Measurements from ENCODE around the gene LYPD6B. TPM values are rescaled to one million over a fixed set of nuclear protein-coding genes. Genes with fewer than 3 reads are reported as not detected.

LYPD6B gene
- total and polyA plus RNA-seq, 2 donors (not counting 1 experiment from before 2014, with no cell fraction given): 1.5 to 2.7 TPM

DNA sequence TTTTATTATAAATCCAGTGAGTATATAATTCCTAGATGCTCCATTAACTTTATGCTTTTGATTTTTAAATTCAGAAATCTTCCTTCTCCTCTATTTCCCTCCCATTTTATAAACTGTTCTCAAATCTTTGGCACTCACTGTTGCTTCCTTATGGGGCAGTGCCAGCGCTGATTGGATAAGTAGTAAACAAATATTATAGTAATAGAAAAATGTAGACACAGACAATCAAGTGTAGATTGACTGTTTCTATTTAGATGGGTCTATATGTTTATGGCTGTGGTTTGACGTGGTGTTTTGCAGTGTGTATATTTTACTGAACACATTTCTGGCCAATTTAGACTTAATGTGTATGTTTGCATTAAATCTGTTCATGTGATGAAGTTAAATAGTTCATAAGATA, 36.6 kb downstream of the LYPD6B start:
- intact Hi-C loops (cut with micrococcal nuclease): no loop called here
- no peaks in the 10 kb centered on the region for H3K4me1 ChIP-seq (ENCODE audit: control insufficient read depth in 2 of 2, insufficient read depth in 2 of 2, low read length in 2 of 2)
- no CpG with 5 or more reads among the region's 2 CpGs for WGBS (ENCODE audit: insufficient coverage)
- no peak overlapping the region for H3K4me3 Mint-ChIP-seq
- peaks cover 0 to 8% (median 2%) of the 10 kb centered on the region in 4 experiments for H3K27me3 ChIP-seq (replicated peaks in 1 of 4; ENCODE audit: control extremely low read depth in 1 of 4, control insufficient read depth in 3 of 4, insufficient read depth in 4 of 4, low read length in 3 of 4)
- no peak overlapping the region for H2AFZ ChIP-seq (ENCODE audit: insufficient read depth, low read depth, low read length, poor library complexity, severe bottlenecking)
- H3K4me3 ChIP-seq (ENCODE audit: control extremely low read depth in 1 of 5, extremely low read depth in 1 of 5, insufficient read depth in 1 of 5, low read depth in 2 of 5, low read length in 4 of 5): no peak overlapping the region
- ATAC-seq (ENCODE audit: low read depth): no peak
- no peak overlapping the region for H3K4me2 ChIP-seq (replicated peaks; ENCODE audit: low read depth, low read length, poor library complexity, severe bottlenecking)
- no peak overlapping the region for H3K27ac ChIP-seq (ENCODE audit: low read length in 2 of 2)
- H3K27me3 Mint-ChIP-seq: peaks cover 13% of the 10 kb centered on the region
- no peak for DNase-seq
- H3K4me1 Mint-ChIP-seq: no peaks in the 10 kb centered on the region
- no peak overlapping the region for H3K9ac ChIP-seq (ENCODE audit: low read length)
- no peaks in the 10 kb centered on the region for H3K9me3 ChIP-seq (ENCODE audit: control extremely low read depth in 1 of 3, control insufficient read depth in 2 of 3, insufficient read depth in 1 of 3, low read length in 2 of 3)
- H3K27ac Mint-ChIP-seq: no peak overlapping the region
- H3K9me3 Mint-ChIP-seq (ENCODE audit: insufficient read depth): no peaks in the 10 kb centered on the region
- no peaks in the 10 kb centered on the region for H3K79me2 ChIP-seq (ENCODE audit: control insufficient read depth, insufficient read depth, low read length)
- no peaks in the 10 kb centered on the region for H3K36me3 ChIP-seq (replicated peaks in 1 of 2; ENCODE audit: control extremely low read depth in 1 of 2, control insufficient read depth in 1 of 2, extremely low read depth in 1 of 2, insufficient read depth in 2 of 2, low read length in 1 of 2)
- ChIA-PET CTCF (no interaction called here), POLR2A (no interaction called here)
- TF ChIP-seq, protein P1, sequence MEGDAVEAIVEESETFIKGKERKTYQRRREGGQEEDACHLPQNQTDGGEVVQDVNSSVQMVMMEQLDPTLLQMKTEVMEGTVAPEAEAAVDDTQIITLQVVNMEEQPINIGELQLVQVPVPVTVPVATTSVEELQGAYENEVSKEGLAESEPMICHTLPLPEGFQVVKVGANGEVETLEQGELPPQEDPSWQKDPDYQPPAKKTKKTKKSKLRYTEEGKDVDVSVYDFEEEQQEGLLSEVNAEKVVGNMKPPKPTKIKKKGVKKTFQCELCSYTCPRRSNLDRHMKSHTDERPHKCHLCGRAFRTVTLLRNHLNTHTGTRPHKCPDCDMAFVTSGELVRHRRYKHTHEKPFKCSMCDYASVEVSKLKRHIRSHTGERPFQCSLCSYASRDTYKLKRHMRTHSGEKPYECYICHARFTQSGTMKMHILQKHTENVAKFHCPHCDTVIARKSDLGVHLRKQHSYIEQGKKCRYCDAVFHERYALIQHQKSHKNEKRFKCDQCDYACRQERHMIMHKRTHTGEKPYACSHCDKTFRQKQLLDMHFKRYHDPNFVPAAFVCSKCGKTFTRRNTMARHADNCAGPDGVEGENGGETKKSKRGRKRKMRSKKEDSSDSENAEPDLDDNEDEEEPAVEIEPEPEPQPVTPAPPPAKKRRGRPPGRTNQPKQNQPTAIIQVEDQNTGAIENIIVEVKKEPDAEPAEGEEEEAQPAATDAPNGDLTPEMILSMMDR (IDR thresholded peaks at IDR 0.05): no peak
- no peak for TF ChIP-seq EZH2 (IDR thresholded peaks at IDR 0.05; ENCODE audit: borderline replicate concordance, insufficient read depth, low read depth, low read length, poor library complexity, severe bottlenecking)
- H4K20me1 ChIP-seq (ENCODE audit: control insufficient read depth, insufficient read depth, low read length, poor library complexity, severe bottlenecking): no peaks in the 10 kb centered on the region

DNA sequence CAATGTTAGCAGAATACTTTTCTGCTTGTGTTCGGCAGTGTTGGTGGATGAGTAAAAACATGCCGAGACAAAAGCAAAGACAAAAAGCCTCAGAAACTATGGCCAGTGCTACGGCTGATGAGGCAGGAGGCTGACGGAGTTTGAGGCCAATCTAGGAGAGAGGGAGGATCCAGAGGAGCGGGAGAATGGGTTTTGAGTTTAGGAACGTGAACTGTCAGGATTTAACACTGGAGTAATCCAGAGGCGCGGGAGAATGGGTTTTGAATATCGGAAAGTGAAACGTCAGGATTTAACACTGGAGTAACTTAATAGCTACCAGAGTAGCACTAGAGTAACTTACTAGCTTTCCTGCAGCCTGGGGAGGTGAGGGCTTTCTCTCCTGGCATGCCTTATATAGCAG, 37.4 kb downstream of the LYPD6B start:
- Histone ChIP-seq H4K20me1 (ENCODE audit: control insufficient read depth, insufficient read depth, low read length, poor library complexity, severe bottlenecking) (no peaks in the 10 kb centered on the region), H3K4me3 (ENCODE audit: control extremely low read depth in 1 of 5, extremely low read depth in 1 of 5, insufficient read depth in 1 of 5, low read depth in 2 of 5, low read length in 4 of 5) (no peak overlapping the region), H3K27ac (ENCODE audit: low read length in 2 of 2) (no peak overlapping the region), H3K4me2 (replicated peaks; ENCODE audit: low read depth, low read length, poor library complexity, severe bottlenecking) (no peak overlapping the region), H3K9ac (ENCODE audit: low read length) (no peak overlapping the region), H3K9me3 (ENCODE audit: control extremely low read depth in 1 of 3, control insufficient read depth in 2 of 3, insufficient read depth in 1 of 3, low read length in 2 of 3) (no peaks in the 10 kb centered on the region), H3K27me3 (replicated peaks in 1 of 4; ENCODE audit: control extremely low read depth in 1 of 4, control insufficient read depth in 3 of 4, insufficient read depth in 4 of 4, low read length in 3 of 4) (peaks cover 0 to 7% (median under 1%) of the 10 kb centered on the region in 4 experiments), H3K4me1 (ENCODE audit: control insufficient read depth in 2 of 2, insufficient read depth in 2 of 2, low read length in 2 of 2) (no peaks in the 10 kb centered on the region), H2AFZ (ENCODE audit: insufficient read depth, low read depth, low read length, poor library complexity, severe bottlenecking) (no peak overlapping the region), H3K36me3 (replicated peaks in 1 of 2; ENCODE audit: control extremely low read depth in 1 of 2, control insufficient read depth in 1 of 2, extremely low read depth in 1 of 2, insufficient read depth in 2 of 2, low read length in 1 of 2) (no peaks in the 10 kb centered on the region), H3K79me2 (ENCODE audit: control insufficient read depth, insufficient read depth, low read length) (no peaks in the 10 kb centered on the region)
- POLR2A ChIA-PET: no interaction called here
- TF ChIP-seq, protein P1 (IDR thresholded peaks at IDR 0.05): no peak
- no peak for ATAC-seq (ENCODE audit: low read depth)
- 95% methylated on average over 10 of the region's 10 CpGs for WGBS (ENCODE audit: insufficient coverage)
- no peaks in the 10 kb centered on the region for H3K4me1 Mint-ChIP-seq
- intact Hi-C loops (cut with micrococcal nuclease): no loop called here
- no peaks in the 10 kb centered on the region for H3K9me3 Mint-ChIP-seq (ENCODE audit: insufficient read depth)
- peaks cover 10% of the 10 kb centered on the region for H3K27me3 Mint-ChIP-seq
- H3K27ac Mint-ChIP-seq: no peak overlapping the region
- CTCF ChIA-PET: no interaction called here
- no peak for DNase-seq
- no peak overlapping the region for H3K4me3 Mint-ChIP-seq

Measured in B cell (primary cell).